Uterus (tissue), 2 donors: Measurements from ENCODE around the gene EPHA8.

Experiments
- POLR2A ChIP-seq, 2 donors: fragments of 450-650 bp; IDR thresholded peaks; one replicate each; pipeline ENCODE4 v1.6.1; 2016; ENCODE audit warnings: antibody characterized with exemption in 2 of 2, mild to moderate bottlenecking in 1 of 2, moderate library complexity in 1 of 2
- TF ChIP-seq, protein P1 (sequence below), 4 experiments: fragments of 200-600 bp in 2 of 4; fragments of 450-650 bp in 2 of 4; sonication (generic) in 2 of 4; IDR thresholded peaks; one replicate each; pipeline ENCODE4 v1.5.1; 2016 to 2019; ENCODE audit warnings: antibody characterized with exemption in 4 of 4, mild to moderate bottlenecking in 2 of 4, moderate library complexity in 1 of 4

DNA sequence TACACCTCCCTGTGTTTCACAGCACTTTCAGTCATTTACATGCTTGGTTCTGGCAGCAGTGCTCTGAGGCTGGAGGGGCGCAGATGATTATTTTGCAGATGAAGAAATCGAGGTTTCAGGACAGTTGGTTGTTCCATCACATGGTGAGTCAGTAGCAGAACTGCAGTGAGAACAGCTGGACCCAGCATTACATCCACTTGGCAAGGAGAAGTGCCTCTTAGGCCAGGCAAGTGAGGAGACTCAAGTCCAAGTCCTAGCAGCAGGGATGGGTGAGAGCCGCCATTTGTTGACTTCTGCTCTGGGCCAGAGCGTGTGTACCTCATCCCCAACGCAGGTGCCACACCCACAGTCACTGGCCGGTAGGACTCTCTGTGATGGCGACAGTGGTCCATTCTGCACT lies 26.8 kb upstream of the EPHA8 start:
- TF ChIP-seq, protein P1, sequence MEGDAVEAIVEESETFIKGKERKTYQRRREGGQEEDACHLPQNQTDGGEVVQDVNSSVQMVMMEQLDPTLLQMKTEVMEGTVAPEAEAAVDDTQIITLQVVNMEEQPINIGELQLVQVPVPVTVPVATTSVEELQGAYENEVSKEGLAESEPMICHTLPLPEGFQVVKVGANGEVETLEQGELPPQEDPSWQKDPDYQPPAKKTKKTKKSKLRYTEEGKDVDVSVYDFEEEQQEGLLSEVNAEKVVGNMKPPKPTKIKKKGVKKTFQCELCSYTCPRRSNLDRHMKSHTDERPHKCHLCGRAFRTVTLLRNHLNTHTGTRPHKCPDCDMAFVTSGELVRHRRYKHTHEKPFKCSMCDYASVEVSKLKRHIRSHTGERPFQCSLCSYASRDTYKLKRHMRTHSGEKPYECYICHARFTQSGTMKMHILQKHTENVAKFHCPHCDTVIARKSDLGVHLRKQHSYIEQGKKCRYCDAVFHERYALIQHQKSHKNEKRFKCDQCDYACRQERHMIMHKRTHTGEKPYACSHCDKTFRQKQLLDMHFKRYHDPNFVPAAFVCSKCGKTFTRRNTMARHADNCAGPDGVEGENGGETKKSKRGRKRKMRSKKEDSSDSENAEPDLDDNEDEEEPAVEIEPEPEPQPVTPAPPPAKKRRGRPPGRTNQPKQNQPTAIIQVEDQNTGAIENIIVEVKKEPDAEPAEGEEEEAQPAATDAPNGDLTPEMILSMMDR (IDR thresholded peaks at IDR 0.05) = no peak
- no peak for TF ChIP-seq POLR2A (IDR thresholded peaks at IDR 0.05)
